BJ (cell line): ENCODE data around the gene MRPL33. TPM values are rescaled to one million over a fixed set of nuclear protein-coding genes. Genes with fewer than 3 reads are reported as not detected.
A peak's percentile ranks its signal among the peaks of the same experiment; 100 is the strongest.

Experiments used
- CTCF ChIA-PET: fragments of 350-600 bp; formaldehyde crosslinking; extraction: SDS; loops from one replicate; lab custom pipeline; 2021; ENCODE audit warnings: antibody characterized with exemption, inconsistent platforms; lab: Yijun Ruan, JAX
- POLR2A ChIA-PET: fragments of 300-600 bp; sonication (Branson Sonifier 250); formaldehyde crosslinking; extraction: SDS; loops from one replicate; lab custom pipeline; 2021; ENCODE audit warnings: antibody characterized with exemption; lab: Charles Lee
- DNase-seq: peaks from one replicate; pipeline ENCODE4 v3.0.0-alpha.2; 2011; ENCODE audit warnings: low read depth
- H3K27me3 ChIP-seq: 2 replicates; pipeline ENCODE4 v1.6.0; 2011; ENCODE audit warnings: low read length; ENCODE audit not compliant: control insufficient read depth, insufficient read depth
- H3K36me3 ChIP-seq: 2 replicates; pipeline ENCODE4 v1.5.1; 2011; ENCODE audit warnings: low read length; ENCODE audit not compliant: control insufficient read depth, insufficient read depth
- H3K4me3 ChIP-seq: 2 replicates; pipeline ENCODE4 v1.5.1; 2011; ENCODE audit warnings: low read depth, mild to moderate bottlenecking, control low read depth, low read length
- CTCF ChIP-seq: IDR thresholded peaks from 2 replicates; pipeline ENCODE4 v1.5.1; 2011; ENCODE audit warnings: low read depth, mild to moderate bottlenecking, control low read depth, inconsistent platforms, low read length, moderate library complexity; ENCODE audit not compliant: insufficient read depth
- polyA plus RNA-seq: library from polyadenylated mRNA; depleted of rRNA; stranded (reverse); fragments of >200 nt; gene quantifications from 2 replicates; pipeline ENCODE4 v1.2.3, GENCODE V29; 2011

MRPL33 gene
- polyA plus RNA-seq, 1 experiment, result 31.0 TPM

- POLR2A ChIA-PET, result no interaction called here
These were observed 27.0 kb downstream of the MRPL33 start for GRCh38 chr2:27798486-27798885.

GRCh38 chr2:27798948-27799645 is 27.6 kb downstream of the MRPL33 start:
- H3K4me3 ChIP-seq, result no peak overlapping the region
- H3K27me3 ChIP-seq, result no peaks in the 10 kb centered on the region
- CTCF ChIA-PET, result interaction anchor here (1.0 to 1.9 kb wide), 5 partner anchors 11 to 95 kb away, joined by 3 to 7 read pairs (median 3); no protein-coding TSS in a partner anchor
- POLR2A ChIA-PET, result no interaction called here
- DNase-seq, result peak; percentile 100
- H3K36me3 ChIP-seq, result no peaks in the 10 kb centered on the region
- TF ChIP-seq CTCF, result no peak

More at GRCh38 chr2:27798486-27798885, 27.0 kb downstream of the MRPL33 start:
- Histone ChIP-seq H3K4me3 (no peak overlapping the region), H3K27me3 (no peaks in the 10 kb centered on the region), H3K36me3 (no peaks in the 10 kb centered on the region)
- no peak for DNase-seq
- CTCF ChIA-PET, result interaction anchor here (1.0 to 1.9 kb wide), 7 partner anchors 12 to 654 kb away, joined by 3 to 7 read pairs (median 4); no protein-coding TSS in a partner anchor
- no peak for TF ChIP-seq CTCF

GRCh38 chr2:27799646-27800010 is 28.1 kb downstream of the MRPL33 start:
- ChIA-PET POLR2A (no interaction called here), CTCF (interaction anchor here (1.0 to 1.9 kb wide), 4 partner anchors 10 to 93 kb away, joined by 3 to 7 read pairs (median 3); no protein-coding TSS in a partner anchor)
- no peak for DNase-seq
- peak; percentile 23; the same call in 1 of the 2 replicates for TF ChIP-seq CTCF
- Histone ChIP-seq H3K4me3 (no peak overlapping the region), H3K36me3 (no peaks in the 10 kb centered on the region), H3K27me3 (no peaks in the 10 kb centered on the region)

- Histone ChIP-seq H3K27me3 (no peaks in the 10 kb centered on the region), H3K36me3 (no peaks in the 10 kb centered on the region), H3K4me3 (no peak overlapping the region)
- TF ChIP-seq CTCF, result no peak
- ChIA-PET POLR2A (no interaction called here), CTCF (no interaction called here)
- no peak for DNase-seq
These were observed 29.3 kb downstream of the MRPL33 start for GRCh38 chr2:27800856-27801255.

- H3K36me3 ChIP-seq, result no peaks in the 10 kb centered on the region
- TF ChIP-seq CTCF, result no peak
- ChIA-PET CTCF (no interaction called here), POLR2A (no interaction called here)
- H3K4me3 ChIP-seq, result no peak overlapping the region
- H3K27me3 ChIP-seq, result no peaks in the 10 kb centered on the region
- DNase-seq, result no peak
These were observed 31.0 kb downstream of the MRPL33 start for GRCh38 chr2:27802547-27802946.
